Measurements from ENCODE around the gene MAT1A. TPM values are rescaled to one million over a fixed set of nuclear protein-coding genes. Genes with fewer than 3 reads are reported as not detected.

MAT1A gene
- total RNA-seq, 2 experiments from 2014 or later: not detected

Other genes with a start within 250 kb of the MAT1A start
- 1 to 10 TPM; 3.5 to 4.0 TPM for gene TMEM254, start 211.0 kb downstream of the MAT1A start, total RNA-seq
- gene PLAC9, start 156.9 kb downstream of the MAT1A start, total RNA-seq: not detected
- 100 to 1,000 TPM; 136 to 141 TPM for gene ANXA11, start 84.1 kb downstream of the MAT1A start, total RNA-seq
- gene DYDC1, start 67.1 kb upstream of the MAT1A start, total RNA-seq: not detected
- not detected for gene DYDC2, start 67.1 kb upstream of the MAT1A start, total RNA-seq
- gene PRXL2A, start 118.9 kb upstream of the MAT1A start, total RNA-seq: 1 to 10 TPM; 4.6 to 5.1 TPM
- gene TSPAN14, start 164.7 kb upstream of the MAT1A start, total RNA-seq: 10 to 100 TPM; 63.9 to 66.1 TPM
- gene SH2D4B, start 248.2 kb upstream of the MAT1A start, total RNA-seq: under 1 TPM in 1 of 2 experiments, not detected in 1; 0.36 TPM